GM21825 (cell line): ENCODE data around the gene USP40.

Experiments
- ATAC-seq: cut with Tn5 transposase; IDR thresholded peaks from one replicate; pipeline ENCODE4 v1.9.1; 2021; ENCODE audit warnings: mild to moderate bottlenecking, moderate library complexity; ENCODE audit not compliant: unreplicated experiment

The USP40 gene

DNA sequence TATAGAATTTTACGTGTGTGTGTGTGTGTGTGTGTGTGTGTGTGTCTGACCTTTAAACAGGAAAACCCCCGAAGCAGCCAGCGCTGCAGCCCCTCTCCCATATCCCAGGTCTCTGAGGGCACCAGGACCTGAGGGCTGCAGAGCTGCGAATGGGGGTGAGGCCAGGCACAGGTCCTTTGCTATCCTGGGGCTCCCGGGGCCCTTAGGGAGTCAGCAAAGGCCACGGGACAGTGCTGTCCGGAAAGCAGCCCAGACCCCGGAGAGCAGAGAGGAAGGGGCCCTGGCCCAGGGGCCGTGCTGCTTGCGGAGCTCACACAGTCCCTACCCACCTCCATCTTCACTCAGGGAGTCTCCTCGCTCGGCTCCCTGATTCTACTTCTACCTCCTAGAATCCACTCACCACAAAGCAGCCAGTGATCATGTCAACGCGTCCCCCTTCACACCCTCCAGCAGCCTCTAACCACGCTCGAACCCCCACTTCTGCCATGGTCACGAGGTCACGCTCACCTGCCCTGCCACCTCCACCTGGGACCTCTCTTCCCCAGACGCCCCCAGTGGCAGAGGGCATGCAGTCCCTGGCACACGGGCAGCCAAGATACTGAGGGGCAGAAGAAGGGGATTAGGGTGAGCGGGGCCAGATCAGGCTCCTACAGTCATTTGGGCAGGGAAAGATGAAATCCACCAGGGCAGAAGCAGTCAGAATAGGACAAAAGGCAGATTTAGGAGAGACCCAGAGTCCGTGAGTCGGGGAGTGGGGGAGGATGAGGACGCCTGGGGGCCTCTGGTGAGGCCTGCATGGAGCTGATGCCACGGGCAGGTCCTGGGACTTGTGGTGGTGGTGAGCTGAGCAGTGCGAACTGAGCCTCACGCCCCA lies 86.7 kb downstream of the USP40 start:
- no peak for ATAC-seq

DNA sequence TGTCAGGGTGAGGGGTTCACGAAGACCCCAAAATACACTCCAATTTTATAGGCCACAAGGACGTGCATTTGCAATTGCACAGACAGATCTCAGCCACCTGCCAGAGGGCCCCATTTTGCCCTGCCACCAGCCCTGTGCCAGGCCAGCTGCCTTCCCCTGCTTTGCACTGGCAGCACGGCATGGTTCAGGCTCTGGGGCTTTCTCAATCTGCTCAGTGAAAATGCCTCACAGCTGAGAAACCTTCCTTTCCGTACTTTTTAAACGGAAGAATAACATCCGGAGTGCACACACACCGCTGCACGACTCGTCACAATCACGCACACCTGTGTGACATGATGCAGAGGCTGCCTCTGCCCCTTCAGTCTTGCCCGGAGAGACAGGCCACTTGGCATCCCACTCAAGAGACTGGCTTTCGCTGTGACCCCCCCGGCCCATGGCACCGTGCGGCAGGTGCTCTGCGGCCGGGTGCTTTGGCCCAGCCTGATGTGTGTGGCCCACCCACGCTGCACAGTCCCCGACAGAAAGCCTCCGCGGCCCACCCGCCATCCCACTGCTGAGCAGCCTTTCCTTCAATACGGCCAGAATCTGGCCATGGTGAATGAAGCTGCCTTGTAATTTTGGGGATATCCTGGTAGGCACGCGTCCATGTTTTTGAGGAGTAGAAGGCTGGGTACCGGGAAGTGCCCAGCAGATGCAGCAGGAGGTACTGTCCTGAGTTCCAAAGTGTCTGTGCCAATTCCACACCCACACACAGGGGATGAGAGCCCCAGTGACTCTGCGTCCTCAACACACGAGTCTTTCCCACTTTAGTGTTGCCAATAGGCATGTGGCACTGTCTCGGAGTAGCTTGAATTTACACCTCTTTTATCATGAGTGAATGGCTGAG lies 88.8 kb downstream of the USP40 start:
- ATAC-seq = no peak

DNA sequence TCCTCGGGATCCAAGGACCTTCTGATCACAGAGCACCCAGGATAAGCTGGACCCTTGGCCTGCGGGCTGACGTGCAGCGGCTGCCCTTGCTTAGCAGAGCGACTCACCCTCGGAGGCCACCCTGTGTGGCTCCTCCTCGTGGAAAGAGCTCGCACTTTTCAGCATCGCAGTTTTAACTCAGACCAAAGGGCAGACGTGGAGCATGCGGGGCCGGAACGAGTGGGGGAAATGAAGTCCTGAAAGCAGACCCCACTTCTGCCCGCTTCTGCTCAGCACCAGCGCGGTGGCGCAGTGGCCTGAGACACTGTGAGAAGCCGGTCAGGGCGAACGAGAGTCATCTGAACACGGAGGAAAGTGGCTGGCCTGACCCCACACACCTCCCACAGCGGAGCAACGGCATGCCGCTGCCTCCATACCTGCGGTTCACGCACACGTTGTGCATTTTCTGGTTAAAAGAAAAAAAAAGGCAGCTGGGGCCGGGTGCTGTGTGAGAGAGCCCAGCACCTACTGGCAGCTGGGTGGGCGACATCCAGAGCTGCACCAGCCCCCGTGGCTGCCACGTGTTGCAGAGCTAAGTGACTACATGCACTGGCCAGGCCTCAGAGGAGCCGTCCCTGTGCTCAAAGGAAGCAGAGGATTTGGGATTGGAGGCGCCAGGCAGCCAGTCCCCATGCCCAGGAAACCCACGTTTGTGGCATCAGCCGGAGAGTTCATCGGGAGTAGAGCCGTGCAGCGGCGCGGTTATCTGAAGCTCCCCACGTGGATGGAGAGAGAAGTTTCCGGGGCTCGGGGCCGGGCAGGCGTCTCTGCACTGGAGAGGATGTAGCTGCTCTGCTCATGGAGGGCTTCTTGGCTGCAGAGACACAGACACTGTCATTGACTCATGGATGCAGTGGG lies 89.7 kb downstream of the USP40 start:
- ATAC-seq = no peak

DNA sequence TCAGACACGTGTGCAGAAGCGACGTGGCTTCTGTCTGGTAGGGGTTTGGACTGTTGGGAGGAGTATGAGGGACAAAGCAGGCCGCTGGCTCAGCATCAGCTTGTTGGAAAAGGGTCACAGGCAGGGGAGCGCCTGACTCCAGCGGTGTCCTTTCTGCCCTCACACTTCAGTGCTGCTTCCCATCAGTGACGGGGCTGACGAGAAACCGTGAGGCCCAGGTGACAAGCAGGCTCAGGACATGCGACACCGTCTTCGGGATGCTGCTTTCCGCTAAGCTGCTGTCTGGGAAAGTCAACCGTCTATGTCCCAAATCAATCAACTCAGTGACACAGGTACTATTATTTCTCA lies 90.5 kb downstream of the USP40 start:
- ATAC-seq = no peak

DNA sequence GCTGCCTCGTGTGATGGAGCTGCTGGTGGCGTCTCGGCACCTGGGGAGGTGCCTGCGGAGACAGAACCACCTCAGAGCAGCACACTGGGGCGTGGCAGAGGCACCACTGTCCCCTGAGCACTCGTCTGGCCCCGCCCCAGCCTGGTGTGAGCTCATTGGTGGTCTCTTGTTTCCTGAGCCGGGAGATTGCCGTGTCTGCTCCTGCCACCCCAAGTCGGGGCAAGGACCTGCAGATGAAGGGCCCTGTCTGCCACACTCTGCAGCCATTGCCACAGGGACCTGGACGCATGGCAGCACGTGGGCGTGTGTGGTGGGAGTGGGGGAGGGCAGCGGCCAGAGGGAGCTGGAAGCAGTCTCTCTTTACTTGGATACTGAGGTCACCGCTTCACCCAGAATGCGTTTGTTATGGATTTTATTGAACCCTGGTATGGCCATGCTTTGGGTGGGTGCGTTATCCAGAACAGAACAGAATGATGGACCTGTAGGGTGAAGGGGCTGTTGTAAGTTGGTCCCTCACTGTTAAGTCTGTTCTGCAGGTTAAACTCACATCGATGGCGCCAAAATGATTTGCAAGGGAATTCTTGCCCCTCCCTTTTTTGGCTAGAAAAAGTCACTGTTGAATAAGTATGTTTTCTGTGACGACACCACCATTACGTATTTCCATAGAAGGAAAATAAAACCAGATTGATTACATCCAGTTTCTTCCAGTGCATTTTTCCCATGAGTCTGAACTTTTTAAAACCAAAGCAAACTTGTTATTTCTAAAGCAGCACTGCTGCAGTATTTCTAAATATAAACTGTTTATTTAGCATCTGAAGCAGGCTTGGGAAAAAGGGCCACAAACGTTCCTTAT lies 92.0 kb downstream of the USP40 start:
- no peak for ATAC-seq

DNA sequence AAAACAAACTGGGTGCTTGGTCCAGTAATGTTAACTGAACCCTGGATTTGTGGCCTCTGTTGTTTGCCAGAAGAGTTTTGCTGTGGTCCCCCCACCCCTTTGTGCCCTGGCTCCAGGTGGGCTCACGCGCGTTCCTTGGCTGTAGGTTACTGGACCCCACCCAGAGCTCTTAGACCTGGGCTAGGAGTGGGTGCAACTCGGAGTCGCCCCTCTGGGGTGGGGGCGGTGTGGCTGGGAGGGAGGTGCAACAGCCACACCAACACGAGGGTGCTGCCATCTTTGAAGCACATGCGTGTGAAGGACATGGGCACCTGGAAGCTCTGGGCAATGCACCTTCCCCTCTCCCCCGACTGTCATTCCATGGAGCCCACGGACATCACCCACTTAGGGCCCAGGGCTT lies 92.7 kb downstream of the USP40 start:
- ATAC-seq = no peak

DNA sequence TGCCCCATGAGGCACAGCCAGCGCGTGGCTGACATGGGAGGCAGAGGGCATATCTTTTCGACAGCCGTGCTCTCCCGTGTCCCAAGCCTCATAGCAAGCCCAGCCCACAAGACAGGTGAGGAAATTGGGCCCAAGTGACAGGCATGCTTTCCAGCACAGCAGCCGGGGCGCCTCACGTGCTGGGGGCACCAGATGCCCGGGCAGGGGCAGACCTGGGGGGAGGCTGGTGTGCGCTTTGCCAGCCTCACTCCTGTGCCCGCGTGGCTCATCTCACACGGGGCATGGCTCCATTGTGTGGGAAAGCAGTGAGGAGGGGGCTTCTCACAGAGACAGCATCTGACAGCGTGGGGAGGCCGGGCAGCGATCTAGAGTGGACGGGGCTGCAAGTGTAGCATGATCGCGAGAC lies 93.2 kb downstream of the USP40 start:
- ATAC-seq = no peak

DNA sequence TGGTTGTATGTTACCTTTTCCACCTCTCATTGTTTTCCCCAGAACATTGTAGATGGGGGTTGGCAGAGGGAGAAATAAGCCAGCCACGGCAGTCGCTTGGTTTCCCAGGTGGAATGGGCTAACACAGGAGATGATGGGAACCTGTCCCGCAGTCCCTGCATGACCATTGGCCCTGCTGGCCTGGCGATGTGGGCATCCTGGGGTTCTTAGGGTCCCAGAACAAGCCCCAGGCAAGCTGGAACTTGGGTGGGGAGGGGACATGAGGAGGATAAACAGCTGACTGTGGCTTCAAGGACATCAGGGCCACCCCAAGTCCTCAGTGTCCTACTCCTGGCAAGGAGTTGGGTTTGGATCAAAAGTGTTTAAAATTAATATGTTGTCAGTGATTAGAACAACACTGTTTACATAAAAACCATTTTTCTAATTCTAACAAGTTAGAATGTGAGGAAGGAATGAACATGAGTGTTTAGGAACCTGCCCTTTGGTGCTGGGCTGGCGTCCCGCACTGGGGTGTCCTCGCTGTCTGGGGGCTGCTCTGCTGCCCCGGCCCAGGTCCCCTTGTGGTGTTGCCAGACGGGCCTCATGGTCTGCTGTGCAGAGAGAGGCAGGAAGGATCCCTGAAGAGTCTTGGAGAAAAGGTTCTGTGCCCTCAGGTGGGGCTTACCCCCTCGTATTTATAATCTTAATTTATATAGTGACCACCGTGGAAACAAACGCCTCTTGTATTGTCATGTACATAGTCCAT lies 95.1 kb downstream of the USP40 start:
- ATAC-seq = no peak

DNA sequence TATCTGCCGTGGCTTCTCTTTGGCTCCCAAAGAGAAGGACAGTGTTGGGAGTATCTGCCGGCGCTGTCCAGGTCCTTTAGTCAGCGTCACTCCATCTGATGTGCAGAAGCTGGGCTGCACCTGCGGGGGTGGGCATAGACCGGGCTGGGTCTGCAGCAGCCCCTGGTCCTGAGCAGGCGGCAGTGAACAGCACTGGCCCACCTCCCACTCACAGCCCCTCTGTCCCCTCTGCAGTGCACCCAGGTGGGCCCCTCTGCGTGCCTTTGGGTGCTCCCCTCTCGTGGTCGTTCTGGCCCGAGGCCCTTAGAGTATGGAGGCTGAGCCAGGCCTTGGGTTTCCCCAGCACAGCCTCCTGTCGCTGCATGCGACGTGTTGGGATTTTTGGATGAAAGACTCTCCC lies 95.7 kb downstream of the USP40 start:
- ATAC-seq = no peak

DNA sequence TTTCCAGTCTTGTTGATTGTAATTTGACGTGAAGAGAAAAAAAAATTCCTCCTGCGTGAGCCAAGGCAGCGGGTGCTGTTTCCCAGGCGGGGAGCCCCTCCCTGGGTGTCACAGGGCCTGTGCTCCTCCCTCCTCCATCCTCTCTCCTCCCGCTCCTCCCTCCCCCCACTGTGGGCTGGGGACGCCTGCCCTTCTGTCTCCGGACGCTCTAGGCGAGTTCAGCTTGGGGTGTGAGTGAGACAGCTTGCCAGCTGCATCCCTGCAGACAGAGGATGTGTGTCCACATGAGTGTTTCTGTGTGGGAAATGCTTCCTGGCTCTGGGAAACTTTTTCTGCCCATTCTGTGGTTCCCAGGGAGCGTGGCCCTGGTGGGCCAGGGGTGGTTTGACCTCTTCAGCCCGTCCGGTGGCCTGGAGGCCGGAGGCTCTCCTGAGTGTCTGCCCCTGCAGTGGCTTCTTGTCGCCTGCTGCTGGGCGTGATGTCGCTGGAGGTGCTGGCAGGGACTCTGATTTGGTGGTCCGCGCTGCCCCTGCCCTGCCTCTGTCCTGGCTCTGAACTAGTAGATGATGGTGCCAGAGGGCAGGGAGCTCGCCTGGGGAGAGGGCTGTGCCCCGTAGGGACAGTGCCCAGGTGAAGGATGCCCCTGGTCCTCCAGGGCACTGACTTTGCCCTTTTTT lies 96.4 kb downstream of the USP40 start:
- ATAC-seq = no peak

DNA sequence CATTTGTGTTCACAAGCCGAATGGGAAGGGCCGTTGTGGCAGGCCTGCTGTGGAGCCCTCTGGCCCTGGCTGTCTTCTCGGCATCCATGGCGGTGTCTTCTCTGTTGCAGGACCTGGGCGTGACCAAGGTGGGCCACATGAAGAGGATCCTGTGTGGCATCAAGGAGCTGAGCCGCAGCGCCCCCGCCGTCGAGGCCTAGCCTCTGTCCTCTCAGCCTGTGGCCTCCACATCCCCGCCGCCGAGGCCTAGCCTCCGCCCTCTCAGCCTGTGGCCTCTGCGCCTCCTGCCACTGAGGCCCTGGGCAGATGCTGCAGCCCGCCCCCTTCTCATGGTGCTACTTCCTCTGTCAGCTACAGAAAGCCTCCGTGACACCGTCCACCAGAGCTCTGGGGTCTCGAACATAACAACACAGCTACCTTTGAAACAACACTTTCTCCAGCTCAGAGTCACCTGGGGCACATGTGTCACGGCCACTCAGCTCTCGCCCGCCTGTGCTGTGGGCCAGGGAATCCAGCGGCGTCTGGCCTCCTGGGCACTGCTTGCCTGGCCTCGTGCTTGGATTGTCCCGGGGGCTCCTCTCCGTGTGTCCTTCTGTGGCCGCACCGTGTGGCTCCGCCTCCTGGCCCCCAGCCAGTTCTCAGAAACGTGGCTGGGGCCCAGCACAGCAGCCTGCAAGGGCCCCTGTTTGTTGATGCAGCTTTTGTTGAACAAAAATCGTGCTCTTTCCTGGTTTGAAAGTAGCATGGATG lies 97.1 kb downstream of the USP40 start:
- ATAC-seq = no peak

DNA sequence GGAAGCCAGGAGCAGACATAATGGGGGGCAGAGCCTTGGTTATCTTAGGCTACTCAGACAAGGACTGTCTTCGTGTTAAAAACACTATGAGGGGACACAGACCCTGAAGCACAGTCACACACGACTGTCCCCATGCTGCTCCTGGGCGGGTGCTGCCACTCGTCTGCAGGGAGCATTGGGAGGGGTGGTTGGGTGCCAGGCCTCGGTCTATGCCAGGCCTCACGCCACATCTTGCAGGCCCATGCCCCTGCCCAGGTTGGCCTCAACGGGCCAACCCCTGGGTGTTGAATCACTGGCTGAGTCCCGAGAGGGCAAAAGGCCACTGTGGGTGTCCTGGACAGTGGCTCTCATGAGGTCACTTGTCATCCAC lies 97.9 kb downstream of the USP40 start:
- no peak for ATAC-seq

DNA sequence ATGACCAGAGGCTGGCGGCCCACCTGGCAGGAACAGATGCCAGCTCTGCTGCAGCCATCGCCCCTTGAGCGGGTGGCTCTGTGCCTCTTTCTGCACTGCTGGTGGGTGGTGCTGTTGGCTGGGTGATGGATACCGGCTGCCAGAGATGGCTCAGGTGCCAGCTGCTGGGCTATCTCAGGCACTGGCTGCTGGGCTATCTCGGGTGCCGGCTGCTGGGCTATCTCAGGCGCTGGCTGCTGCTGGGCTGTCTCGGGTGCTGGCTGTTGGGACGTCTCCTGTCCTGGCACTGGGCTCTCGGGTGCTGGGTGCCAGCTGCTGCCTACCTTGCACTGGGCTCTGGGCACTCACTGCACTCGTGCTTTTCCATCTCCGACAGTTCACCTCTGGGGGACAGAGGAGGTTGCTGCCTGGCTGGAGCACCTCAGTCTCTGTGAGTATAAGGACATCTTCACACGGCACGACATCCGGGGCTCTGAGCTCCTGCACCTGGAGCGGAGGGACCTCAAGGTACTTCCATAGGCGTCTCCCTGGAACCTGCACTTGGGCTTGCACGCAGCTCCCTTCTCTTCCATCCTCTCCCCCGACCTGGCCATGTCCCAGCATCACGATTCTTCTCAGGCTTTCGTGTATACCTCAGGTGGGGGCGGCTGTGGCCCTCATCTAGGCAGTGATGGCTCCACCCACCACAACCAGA lies 98.4 kb downstream of the USP40 start:
- no peak for ATAC-seq

DNA sequence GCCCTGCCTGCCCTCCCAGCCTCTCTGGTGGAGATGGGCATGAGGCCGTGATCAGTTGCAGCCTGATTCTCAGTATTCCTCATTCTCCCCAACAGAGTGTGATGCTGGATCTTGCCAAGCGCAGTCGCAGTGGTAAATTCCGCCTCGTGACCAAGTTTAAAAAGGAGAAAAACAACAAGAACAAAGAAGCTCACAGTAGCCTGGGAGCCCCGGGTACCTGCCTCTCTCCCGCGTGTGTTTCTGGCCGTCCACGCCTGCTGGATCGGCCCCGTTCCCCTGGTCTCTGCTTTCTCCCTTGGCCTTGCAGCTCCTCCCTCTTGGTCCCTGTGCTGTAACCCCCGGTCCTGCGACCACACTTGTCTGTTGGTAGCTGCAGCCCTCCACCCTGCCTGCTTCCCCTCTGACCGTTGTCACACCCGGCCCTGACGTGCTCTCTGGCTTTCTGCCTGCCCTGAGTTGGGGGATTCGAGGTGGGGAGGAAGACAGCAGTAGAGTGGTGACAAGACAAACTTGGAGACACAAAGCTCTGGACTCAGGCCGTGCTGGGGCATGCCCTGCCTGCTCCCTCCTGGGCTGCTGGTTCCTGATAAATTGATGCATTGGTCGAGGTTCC lies 99.5 kb downstream of the USP40 start:
- ATAC-seq = no peak

DNA sequence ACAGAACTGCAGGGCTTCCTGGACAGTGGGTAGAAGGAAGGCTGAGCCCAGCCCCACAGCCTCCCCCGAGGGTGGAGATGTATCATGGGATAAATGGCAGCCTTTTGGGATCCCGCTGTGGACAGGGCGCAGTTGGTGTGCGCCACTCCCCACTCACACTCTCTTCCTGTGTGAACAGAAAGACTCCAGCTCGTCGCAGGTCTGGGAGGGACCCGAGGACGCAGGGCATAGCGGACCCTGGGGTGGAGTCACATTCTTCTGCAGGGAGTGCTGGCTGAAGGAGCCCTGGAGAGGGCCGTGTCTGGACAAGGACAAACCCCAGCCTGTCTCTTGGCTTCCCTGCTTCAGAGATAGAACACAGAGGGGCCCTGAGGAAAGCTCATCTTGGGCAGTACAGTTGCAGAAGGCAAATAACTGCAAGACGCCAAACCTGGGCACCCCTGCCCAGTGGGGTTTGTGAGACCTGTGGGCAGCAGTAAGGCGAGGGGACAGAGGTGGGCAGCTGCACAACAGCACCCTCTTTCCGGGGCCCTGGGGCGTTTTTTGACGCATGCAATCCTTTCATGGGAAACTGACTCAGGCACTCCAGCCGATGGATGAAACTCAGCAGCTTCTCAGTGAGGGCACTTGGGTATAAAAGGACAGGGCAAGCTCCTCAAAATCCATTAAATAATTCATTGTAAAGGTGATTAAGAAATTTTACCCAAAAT lies 101.9 kb downstream of the USP40 start:
- ATAC-seq = no peak

DNA sequence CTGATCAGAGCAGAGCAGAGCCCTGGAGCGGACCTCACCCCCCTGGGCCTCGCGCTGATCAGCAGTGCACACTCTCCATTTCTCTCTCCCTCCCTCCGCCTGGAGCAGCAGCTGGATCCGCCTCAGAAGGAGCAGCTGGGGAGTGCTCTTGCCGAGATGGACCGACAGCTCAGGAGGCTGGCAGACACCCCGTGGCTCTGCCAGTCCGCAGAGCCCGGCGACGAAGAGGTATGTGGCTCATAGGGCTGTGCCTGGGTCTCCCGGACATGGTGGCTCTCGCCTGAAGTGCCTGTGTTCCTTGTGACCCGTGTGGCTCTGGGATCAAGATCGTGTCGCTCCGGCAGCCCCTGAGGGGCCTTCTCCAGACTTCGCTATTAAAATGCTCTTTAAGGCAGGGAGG lies 102.5 kb downstream of the USP40 start:
- no peak for ATAC-seq

DNA sequence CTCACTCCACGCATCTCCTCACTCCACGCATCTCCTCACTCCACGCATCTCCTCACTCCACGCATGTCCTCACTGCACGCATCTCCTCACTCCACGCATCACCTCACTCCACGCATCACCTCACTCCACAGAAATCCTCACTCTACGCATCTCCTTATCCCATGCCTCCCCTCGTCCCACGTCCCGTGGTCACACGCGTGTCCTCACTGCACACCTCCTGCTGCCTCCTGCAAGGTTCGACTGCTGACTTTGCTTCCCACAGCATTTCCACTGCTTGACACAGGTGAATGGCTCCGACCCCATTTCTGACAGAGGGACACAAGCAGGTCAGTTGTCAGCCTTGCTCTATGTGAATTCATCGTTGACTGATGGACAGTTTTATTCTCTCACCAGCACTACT lies 103.0 kb downstream of the USP40 start:
- no peak for ATAC-seq
